GM18861 (cell line): ENCODE data around the gene TGFBI.

Experiments used
- ATAC-seq: cut with Tn5 transposase; IDR thresholded peaks from one replicate; pipeline ENCODE4 v1.9.1; 2021; ENCODE audit not compliant: unreplicated experiment

The TGFBI gene

DNA sequence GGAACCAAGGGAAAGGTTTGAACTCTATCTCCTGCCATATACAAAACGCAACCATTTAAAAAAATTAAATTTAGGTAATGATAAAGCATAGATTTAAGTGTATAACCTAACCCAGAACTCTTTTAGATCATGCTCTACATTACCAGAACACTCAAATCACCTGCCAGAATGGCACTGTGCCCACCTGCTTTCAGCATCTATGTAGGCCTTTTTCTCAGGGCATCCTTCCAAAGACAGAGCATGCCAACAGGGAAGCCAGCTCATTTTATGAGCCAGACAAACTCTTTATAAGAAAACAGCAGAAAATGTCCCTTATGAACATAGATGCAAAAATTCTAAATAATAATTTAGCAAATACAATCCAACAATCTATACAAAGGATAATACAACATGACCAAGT lies 55.9 kb downstream of the TGFBI start:
- no peak for ATAC-seq

- ATAC-seq: no peak
Observed at GRCh38 chr5:136086783-136087566, 58.2 kb downstream of the TGFBI start.

- ATAC-seq: no peak
Observed at GRCh38 chr5:136087961-136088871, 59.4 kb downstream of the TGFBI start.

DNA sequence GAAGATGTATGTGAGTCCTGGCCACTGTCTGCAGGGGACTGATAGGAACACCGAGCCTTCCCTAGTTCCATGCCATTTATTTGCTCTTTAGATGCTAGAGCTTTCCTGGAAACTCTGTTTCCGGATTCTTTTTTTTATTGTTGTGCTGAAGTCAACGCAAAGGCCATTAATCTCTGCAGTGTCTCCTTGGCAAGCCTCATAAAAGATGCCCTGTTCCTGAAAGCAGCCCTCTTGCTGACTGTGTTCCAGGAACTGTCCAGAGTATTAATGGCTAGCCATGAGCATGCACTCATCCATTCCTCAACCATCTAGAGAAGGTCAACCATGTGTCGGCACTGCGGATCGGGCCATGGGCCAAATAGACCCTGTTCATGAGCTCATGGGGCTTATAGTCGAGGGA lies 61.0 kb downstream of the TGFBI start:
- no peak for ATAC-seq

- no peak for ATAC-seq
Observed at GRCh38 chr5:136090319-136090718, 61.5 kb downstream of the TGFBI start.

- no peak for ATAC-seq
Observed at GRCh38 chr5:136094189-136094912, 65.6 kb downstream of the TGFBI start.

DNA sequence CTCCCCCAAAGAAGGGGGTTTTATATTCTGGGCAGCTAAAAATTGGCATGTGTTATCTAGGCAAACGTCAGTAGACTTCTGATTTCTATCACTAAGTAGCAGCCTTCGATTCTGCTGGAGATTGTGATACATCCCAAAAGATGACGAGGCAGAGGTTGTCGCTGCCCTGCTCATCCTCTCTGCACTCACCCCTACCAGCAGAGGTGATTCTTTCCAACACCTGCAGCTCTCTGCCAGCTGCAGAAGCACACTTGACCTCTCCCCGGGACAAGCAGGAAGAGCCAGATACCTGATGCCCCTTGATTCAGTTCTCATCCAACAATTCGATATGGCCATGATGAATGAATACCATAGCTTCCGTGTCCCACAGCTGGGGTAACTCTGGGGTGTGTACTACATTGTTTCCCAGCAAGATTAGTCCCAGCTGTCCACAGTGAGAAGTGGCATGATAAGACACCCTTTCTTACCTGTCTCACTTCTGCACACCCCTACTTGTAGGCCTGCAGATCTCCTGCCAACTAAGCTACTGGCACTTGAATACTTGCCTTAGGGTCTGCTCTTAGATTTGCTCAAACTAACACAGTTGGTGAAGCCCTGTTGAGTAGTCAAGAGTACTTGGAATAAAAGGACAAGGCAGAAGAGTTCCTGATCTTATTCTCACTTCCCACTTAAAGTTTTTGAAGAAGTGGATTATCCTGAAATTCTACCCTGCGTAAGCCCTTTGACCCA lies 66.3 kb downstream of the TGFBI start:
- no peak for ATAC-seq

GRCh38 chr5:136098176-136098575 lies 69.4 kb downstream of the TGFBI start:
- ATAC-seq: no peak

GRCh38 chr5:136099870-136100269 lies 71.1 kb downstream of the TGFBI start:
- ATAC-seq: no peak

DNA sequence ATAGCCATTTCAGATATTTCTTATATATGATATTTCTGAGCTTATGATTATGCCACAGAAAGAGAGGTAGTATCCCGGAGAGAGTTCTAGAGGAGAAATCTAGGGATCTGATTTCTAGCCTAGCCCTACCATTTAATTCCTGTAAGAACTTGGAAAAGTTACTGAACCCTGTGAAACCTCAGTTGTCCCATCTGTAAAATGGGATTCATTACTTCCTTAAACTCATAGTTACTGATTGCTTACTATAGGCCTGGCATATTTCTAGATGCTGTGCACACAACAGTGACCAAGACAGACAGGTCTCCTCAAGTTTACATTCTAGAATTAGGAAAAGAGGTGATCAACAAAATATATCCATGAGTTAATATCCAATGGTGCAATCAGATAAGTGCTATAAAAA lies 73.1 kb downstream of the TGFBI start:
- no peak for ATAC-seq

DNA sequence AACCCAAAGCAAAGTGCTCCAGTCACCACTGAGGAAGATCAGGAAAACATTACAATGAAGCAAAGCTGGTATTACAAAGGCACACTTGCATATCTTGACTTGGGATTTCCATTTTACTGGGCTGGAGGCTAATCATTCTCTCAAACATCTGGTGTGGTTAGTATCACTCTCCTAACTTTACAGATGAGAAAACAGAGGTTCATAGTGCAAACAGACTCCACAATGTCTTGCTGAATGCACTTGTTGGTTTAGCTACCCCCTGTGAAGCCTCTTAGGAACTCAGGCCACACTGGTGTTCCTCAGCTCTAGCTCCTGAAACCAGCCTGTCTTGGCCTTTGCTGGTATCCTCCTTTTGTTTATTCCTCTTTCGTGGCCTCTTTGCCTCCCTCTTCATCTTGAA lies 74.3 kb downstream of the TGFBI start:
- ATAC-seq: peak; percentile 65

DNA sequence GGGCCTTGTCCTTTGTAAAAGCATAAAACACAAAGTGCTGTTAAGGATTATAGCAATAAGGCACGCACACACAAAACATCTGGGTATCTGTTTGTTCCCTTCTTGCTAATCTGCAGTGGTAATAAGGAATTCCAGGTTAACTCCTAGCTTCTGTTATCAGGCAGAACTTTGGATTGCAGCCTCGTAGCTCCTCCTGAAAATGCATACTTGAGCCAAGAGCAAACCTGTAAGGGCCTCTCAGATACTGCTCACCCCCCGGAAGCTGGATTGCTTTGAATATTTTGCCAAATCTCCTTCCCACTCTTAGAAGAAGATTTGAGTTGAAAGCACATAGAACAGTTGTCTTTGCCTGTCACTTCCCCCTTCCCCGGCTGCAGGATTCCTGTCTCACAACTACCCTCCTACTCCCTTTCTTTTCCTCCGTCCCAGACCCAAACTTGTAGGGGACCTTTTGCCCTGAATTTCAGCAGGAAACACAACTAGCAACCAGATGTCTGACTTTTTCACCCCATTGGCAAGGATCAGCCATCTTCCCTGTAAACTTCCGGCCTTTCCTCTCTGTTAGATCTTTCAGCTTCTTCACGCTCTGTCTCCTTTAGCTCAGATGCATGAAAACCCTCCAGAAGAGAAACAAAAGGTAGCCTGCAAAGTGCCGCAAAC lies 75.6 kb downstream of the TGFBI start:
- ATAC-seq: no peak

GRCh38 chr5:136106351-136107031 lies 77.7 kb downstream of the TGFBI start:
- ATAC-seq: no peak

DNA sequence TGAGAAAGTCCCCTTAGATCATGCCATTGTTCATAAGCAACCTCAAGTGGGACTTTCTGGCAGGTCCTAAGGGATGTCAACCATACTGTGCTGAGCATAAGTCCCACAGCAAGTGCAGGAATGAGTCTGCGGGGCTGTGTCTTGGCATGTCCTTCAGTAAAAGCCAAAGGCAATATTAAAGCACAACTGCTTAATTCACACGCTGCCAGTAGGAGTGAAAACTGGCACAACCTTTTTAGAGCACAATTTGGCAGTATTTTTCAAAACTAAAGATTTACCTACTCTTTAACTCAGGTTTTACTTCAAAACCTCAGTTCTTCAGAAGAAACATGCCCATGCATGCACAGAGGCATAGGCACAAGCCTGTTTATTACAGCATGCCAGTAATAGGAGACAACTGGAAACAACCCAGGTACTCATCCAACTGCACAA lies 79.4 kb downstream of the TGFBI start:
- peak; percentile 63 for ATAC-seq

DNA sequence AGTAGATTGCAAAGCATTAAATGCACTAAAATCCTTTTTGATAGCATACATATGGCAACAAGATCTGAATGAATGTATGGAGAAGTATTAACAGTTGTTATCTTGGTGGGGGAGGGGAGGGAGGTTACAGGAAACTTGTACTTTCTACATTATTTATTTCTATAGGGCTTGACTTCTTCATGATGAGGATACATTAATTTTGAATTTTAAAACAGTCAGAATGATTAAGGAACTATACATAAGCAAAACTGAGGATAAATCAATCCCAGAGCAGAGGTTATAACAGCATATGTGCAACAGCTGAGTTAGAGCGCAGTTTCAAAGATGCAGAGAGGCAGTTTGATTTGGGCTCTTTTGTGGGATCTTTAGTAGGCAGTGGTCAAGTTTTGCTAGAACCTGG lies 80.0 kb downstream of the TGFBI start:
- ATAC-seq: no peak

DNA sequence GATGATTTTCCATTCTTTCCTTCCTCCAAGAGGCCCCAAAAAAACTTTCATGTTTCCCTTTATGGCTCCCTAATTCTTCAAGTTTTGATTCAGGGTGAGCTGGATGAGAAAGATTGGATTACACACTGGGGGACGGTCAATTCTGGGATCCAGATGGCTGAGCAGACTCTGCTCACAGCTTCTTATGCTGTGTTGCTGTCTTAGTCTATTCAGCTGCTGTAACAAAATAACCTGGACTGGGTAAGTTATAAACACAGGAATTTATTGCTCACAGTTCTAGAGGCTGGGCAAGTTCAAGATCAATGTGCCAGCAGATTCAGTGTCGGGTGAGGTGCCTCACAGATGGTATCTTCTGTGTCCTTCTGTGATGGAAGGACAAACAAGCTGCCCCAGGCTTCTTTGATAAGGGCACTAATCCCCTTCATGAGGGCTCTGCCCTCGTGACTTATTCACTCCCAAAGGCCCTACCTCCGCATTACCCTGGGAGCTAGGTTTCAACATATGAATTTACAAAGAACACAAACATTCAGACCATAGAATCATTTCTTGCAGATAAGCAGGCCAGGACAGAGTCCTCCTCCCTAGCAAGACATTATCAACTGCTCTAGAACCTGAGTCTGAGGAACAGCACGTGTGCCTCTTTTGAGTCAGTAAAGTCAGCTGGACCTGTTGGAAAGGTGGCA lies 80.8 kb downstream of the TGFBI start:
- ATAC-seq: no peak
